Activated CD8-positive, alpha-beta memory T cell treated with anti-CD3 and anti-CD28 coated beads, Interleukin-2, amount 50 U/mL, for 1 hour (primary cell): ENCODE data around the gene CCDC6.
"Not testable (repeated sequence)": the region's sequence is repeated elsewhere in the genome, so short reads cannot be mapped to it uniquely, and the experiment has no call there.

ENCODE experiments used
- DNase-seq: peaks from one replicate; pipeline ENCODE4 v3.0.0-alpha.2; 2020; ENCODE audit errors: extremely low read depth

Gene CCDC6

DNA sequence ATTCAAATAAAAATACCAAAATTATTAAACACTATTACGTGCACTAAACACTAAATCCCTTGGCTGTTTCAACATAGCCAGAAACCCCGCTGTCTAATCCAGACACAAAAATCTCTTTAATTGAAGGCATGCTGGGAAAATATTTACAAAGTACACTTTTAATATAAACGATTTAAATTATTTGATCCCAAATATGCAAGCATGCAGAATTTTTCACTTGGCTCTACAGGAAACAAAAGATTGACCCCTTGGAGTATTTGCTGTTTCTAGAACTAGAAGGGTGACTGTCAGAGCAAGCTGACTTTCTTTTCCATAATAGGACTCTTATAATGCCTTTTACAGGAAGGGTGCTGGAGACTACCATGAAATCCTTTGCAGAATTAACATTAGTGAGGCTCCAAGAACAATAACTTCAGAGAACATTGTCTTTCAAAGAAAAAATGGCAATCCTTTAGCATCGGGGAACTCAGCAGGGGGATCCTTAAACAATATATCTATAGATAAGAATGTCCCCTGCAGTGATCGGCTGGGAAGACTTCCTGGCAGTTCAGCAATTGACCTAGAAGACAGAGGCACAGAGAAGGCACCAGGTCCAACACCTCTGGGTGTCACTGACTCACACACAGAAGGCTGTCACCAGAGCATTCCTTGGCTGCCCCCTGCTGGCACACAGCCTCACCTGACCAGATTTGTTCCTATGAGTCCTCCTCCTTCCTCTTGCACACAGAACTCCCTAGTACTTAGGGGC is 97.3 kb downstream of the CCDC6 start:
- DNase-seq: peak; percentile 1

DNA sequence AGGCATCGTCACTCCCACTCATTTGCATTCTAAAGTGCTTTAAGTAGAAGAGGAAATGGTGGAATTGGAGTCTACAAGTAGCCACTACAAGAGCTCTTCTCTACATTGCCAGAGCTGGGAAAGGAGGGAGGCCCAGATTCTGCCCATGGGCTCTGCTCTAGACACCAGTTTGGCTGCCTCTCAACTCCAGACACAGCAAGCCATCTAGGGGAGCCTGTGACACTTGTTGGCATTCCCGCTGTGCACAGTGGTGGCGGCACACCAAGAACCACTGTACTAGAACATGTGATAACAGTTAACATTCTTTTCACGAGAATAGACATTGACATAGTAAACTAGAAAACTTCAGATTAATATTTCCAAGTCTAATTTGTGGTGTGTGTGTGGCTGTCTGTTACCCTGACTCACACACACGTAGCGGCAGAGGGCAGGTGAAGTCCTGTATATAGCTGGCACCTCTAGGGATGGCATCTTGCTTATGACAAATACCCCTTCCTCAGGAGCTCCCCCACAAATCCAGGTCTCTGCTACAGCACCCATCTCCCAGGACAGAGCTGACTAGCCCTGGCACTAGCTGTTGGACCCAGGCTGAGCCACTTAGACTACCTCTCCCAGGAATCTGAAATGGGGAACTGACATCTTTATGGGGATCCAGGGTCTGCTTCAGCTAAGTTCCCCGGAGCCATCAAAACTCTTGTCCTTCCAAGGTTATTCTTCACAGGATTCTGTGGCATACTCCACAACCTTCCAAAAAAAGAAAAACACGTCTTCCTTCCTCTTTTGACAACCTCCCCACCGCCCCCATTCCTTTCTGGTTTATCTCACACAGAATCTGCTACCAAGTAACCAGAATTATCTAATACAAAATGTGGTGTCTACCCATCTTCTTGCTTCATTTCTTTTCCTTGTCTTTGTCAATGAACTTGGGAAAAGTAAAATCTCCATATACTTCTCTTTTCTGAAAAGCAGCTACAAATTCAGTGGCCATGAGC is 98.4 kb downstream of the CCDC6 start:
- no peak for DNase-seq

- DNase-seq: no peak
Measured at GRCh38 chr10:59805014-59805413, 101.3 kb downstream of the CCDC6 start.

- no peak for DNase-seq
Measured at GRCh38 chr10:59804220-59804619, 102.1 kb downstream of the CCDC6 start.

GRCh38 chr10:59803714-59804113 is 102.6 kb downstream of the CCDC6 start:
- no peak for DNase-seq

GRCh38 chr10:59801171-59801570 is 105.2 kb downstream of the CCDC6 start:
- no peak for DNase-seq

GRCh38 chr10:59799421-59799820 is 106.9 kb downstream of the CCDC6 start:
- no peak for DNase-seq

- no peak for DNase-seq
Measured at GRCh38 chr10:59793919-59794318, 112.4 kb downstream of the CCDC6 start.

GRCh38 chr10:59792812-59793211 is 113.5 kb downstream of the CCDC6 start:
- no peak for DNase-seq

DNA sequence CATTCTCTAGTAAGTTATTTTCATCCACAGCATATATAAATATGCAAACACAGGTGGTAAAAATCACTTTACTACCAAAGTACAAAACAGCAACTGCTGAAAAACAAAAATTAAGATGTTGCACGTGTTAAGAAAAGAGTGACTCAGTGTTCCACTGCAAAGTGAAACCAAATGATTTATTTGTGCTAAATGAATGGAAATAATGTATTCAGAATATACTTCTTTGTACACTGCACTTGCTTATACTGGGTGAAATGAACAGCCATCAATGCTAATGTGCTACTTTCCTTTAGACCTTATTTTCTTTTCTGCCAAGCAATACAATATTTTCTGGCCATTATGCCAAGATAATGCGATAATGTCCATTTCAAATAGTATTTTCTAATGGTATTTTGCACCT is 114.8 kb downstream of the CCDC6 start:
- DNase-seq: no peak

DNA sequence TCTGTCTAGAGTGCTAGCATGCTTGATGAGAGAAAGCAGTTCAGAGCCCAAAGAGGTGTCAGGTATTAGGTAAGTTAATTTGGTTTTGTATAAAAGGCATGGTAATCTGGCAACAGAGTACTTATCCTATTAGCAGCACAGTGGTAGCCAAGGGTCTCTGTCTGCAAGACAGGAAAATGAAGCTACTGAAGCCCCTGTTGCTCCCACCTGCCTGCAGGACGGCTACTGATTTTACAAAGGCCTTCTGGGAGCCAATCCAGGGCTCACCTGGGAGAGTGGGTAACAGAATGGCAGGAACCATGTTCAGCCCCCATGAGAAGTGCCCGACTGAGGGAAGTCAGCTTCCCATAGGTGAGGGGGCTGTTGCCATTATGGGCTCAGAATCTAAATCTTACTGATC is 116.3 kb downstream of the CCDC6 start:
- DNase-seq: not testable (repeated sequence)

- DNase-seq: not testable (repeated sequence)
Measured at GRCh38 chr10:59788914-59789313, 117.4 kb downstream of the CCDC6 start.

- not testable (repeated sequence) for DNase-seq
Measured at GRCh38 chr10:59787032-59787431, 119.3 kb downstream of the CCDC6 start.

DNA sequence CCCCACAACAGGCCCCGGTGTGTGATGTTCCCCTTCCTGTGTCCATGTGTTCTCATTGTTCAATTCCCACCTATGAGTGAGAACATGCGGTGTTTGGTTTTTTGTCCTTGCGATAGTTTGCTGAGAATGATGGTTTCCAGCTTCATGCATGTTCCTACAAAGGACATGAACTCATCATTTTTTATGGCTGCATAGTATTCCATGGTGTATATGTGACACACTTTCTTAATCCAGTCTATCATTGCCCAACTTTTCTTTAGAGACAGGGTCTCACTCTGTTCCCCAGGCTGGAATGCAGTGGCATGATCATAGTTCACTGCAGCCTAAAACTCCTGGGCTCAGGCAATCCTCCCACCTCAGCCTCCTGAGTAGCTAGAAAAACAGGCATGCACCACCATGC is 120.9 kb downstream of the CCDC6 start:
- DNase-seq: not testable (repeated sequence)

GRCh38 chr10:59781511-59781910 is 124.8 kb downstream of the CCDC6 start:
- DNase-seq: no peak

GRCh38 chr10:59779756-59780533 is 126.4 kb downstream of the CCDC6 start:
- DNase-seq: no peak

DNA sequence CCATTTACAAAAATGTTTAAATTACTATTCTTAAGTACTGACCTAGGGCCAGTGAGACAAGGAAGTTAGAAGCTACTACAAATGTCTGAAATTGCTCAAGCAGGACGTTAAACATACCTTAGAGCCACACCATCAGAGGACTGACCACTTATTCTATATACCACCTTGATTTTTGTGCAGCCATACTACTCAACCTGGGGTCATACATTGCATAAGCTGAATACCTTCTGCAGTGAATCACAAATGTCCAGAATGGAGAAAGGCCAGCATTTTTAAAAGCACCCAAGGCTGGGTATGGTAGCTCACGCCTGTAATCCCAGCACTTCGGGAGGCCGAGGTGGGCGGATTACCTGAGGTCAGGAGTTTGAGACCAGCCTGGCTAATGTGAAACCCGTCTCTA is 131.9 kb downstream of the CCDC6 start:
- no peak for DNase-seq

GRCh38 chr10:59773088-59773487 is 133.3 kb downstream of the CCDC6 start:
- no peak for DNase-seq

DNA sequence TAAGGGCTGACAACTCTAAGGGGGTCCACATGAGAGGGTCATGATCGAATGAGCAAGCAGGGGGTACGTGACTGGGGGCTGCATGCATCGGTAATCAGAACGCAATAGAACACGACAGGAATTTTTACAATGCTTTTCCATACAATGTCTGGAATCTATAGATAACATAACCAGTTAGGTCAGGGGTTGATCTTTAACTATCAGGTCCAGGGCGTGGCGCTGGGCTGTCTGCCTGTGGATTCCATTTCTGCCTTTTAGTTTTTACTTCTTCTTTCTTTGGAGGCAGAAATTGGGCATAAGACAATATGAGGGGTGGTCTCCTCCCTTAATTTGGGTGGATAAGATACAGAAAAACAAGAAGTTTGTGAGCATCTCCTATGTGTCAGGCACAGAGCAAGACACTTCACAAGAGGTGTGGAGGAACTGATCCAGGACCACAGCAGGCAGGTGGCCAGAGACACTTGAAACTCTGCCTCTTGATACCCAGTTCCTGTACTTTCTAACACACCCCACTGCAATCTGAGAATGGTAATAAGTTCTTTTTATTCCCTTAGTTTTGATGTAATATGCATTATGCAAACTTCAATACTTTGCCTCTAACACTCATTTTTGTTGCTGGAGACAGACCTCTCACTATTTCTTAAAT is 135.1 kb downstream of the CCDC6 start:
- DNase-seq: no peak

DNA sequence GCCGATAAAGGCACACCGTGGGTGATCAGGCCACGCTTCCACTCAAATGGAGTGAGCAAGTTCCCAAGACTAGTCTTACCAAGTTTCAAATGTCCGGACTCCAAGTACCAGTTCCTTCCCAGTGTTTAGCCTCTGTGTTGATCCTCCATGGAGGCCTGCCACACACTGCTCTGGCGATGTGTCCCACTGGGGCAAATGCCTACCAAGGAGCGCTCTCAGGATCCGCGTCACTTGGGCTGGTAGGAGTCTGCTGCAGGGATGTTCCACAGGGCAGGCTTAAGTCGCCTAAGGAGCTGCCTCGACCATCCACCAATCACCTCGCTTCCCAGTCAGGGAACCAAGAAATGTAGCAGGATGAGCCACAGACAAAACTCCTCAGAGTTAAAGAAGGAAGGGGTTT is 135.7 kb downstream of the CCDC6 start:
- DNase-seq: no peak

- DNase-seq: no peak
Measured at GRCh38 chr10:59762505-59762904, 143.9 kb downstream of the CCDC6 start.

DNA sequence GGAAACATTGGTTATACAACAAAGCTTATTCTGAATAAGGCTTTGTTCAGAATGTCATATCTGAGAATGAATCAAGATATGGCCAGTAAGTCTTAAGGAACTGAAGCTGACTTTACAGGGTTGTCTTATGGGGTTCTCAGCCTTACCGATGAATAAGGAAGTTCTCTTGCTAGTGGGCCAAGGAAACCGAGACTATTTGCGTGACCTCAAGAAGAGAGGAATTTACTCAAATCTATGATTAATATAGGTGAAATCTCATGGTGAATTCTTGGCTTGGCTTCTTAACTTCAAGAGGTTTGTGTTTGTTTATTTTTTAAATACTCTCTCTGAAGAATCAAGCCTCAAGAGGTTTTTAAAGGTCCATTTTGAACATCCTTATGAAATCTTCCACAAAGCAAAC is 148.4 kb downstream of the CCDC6 start:
- no peak for DNase-seq
